C4-2B (cell line): ENCODE results near the gene EIF3F.

Experiments used
- H3K27ac ChIP-seq: fragments of 450-650 bp; 2 replicates; pipeline ENCODE4 v1.5.1; 2017
- ZFX ChIP-seq: fragments of 450-650 bp; IDR thresholded peaks from 2 replicates; pipeline ENCODE4 v1.6.1; 2017
- TF ChIP-seq, protein P1 (sequence below): fragments of 450-650 bp; conservative IDR thresholded peaks from 2 replicates; pipeline ENCODE4 v1.5.1; 2017; ENCODE audit warnings: mild to moderate bottlenecking

The EIF3F gene

DNA sequence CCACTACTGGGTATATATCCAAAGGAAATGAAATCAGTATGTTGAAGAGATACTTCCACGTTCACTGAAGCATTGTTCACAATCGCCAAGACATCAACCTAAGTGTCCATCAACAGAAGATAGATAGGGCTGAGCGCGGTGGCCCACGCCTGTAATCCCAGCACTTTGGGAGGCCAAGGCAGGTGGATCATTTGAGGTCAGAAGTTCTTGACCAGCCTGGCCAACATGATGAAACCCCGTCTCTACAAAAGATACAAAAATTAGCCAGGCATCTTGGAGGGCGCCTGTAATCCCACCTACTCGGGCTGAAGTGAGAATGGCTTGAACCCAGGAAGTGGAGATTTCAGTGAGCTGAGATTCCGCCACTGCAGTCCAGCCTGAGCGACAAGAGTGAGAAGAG lies 12.7 kb downstream of the EIF3F start:
- no peak overlapping the region for H3K27ac ChIP-seq
- no peak for TF ChIP-seq ZFX
- TF ChIP-seq, protein P1, sequence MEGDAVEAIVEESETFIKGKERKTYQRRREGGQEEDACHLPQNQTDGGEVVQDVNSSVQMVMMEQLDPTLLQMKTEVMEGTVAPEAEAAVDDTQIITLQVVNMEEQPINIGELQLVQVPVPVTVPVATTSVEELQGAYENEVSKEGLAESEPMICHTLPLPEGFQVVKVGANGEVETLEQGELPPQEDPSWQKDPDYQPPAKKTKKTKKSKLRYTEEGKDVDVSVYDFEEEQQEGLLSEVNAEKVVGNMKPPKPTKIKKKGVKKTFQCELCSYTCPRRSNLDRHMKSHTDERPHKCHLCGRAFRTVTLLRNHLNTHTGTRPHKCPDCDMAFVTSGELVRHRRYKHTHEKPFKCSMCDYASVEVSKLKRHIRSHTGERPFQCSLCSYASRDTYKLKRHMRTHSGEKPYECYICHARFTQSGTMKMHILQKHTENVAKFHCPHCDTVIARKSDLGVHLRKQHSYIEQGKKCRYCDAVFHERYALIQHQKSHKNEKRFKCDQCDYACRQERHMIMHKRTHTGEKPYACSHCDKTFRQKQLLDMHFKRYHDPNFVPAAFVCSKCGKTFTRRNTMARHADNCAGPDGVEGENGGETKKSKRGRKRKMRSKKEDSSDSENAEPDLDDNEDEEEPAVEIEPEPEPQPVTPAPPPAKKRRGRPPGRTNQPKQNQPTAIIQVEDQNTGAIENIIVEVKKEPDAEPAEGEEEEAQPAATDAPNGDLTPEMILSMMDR = no peak

DNA sequence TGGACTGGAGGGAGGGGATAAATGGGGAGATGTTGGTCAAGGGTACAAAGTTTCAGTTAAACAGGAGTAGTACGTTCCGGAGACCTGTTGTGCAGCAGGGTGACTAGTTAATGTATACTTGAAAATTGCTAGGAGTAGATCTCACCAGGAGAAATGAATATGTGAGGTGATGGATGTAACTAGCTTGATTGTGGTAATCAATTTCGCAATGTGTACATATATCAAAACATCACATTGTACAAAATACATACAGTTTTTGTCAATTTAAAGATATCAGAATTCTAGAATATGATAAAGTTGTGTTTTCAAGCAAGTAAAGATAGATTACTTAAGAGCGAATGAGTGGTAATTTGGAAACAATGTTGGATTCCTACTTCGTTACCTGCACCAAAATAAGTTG lies 13.3 kb downstream of the EIF3F start:
- no peak overlapping the region for H3K27ac ChIP-seq
- TF ChIP-seq, protein P1 = no peak
- no peak for TF ChIP-seq ZFX

DNA sequence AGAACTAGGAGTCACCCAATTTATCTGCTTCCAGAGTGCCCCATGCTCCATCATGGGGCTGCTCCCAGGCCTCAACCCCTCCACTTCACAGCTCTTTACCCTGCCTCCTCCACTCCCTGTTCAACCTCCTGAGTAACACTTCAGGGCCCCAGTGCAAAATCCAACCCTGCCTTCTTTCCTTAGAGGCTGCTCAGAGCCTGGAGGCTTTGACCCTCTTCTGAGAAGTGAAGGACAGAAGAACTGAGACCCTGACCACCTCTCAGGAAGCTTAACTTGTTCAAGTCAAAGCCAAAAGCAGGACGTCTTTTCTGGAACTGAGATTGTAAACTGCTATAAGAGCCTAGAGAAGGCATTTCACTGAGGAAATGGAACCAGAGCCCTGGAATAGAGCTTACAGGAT lies 15.5 kb downstream of the EIF3F start:
- H3K27ac ChIP-seq = no peak overlapping the region
- TF ChIP-seq, protein P1 = no peak

DNA sequence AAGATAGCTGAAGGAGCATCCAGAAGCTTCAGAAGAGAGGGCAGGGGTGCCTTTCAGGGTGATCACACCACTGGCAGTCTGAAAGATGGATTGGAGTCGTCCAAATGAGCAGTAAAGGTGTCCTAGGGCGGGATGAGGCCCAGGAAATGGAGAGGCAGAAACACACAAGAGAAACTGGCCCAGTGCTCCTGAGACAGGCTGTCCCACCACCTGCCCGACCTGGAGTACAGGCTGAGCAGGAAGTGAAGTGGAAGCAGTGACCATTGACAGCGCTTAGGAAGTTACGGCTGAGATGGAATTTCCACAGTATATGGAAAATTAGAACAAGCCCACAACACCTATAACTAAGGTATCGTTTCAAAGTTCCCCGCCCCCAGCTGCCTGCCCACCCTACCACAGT lies 16.1 kb downstream of the EIF3F start:
- TF ChIP-seq, protein P1 = no peak
- TF ChIP-seq ZFX = no peak
- no peak overlapping the region for H3K27ac ChIP-seq

DNA sequence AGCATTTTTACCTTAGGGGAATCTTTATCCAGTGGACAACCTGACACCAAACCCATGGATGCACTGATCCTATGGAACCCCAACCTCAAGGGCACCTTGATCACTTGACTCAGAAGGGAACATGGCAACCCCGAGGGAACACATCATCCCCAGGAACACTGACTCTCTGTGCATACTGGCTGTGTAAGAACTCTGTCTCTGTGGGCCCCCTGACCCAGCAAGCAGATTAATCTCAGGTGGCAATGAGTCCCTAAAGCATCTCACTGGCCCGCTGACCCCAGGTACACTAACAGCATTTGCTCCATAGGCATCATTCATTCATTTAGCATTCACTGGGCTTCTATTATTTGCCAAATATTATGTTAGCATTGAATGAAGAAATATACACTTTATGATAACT lies 16.9 kb downstream of the EIF3F start:
- TF ChIP-seq, protein P1 = no peak
- no peak for TF ChIP-seq ZFX
- no peak overlapping the region for H3K27ac ChIP-seq

DNA sequence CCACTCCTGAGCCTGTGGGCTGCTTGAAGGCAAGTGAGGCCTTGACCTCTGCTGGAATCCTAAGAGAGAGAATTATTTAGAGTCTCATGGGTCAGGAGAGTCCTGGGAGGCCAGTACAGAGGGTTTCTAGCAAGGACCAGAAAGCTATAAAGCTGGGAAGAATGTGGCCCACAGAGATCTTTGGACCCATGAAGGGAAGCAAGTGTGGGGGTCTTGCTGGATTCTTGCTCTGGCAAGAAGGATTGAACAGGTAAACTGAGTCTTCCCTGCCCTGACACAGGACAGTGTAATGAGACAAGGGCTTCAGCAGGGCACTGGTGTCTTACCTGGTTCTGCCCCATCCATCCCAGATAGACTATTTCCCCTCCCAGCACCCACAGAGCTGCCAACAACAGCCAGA lies 18.4 kb downstream of the EIF3F start:
- no peak for TF ChIP-seq ZFX
- TF ChIP-seq, protein P1 = no peak
- H3K27ac ChIP-seq = no peak overlapping the region

DNA sequence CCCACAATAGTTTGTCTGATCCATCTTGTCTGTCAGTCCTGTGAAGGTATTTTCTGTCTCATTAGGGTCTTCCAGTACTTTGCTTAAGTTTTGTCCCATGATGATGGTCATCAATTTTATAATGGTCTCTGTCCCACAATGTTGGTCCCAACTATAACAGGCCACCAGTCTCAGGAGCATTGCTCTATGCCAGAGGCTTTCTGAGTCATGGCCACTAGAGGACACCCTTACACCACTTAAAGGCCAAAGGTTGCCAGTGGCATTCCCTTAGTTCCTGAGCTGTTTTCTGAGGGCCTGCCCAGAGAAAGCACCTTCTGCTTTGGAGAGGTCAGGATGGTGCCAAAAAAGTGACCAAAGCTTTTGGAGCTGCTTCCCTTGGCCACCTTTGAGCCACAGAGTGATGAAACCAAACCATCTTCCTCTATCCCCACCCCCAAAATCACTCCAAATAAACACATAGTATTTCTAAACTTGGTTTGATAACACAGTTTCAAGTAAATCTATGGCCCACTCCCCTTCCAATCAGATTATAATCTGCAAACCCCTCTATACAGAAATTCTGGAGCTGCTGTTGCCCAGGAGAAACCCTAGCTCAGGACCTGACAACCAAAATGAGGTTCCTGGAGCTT lies 19.3 kb downstream of the EIF3F start:
- TF ChIP-seq, protein P1 = peak; percentile 95
- no peak for TF ChIP-seq ZFX
- H3K27ac ChIP-seq = no peak overlapping the region
